Measurements from ENCODE around the gene SLC38A10. TPM values are rescaled to one million over a fixed set of nuclear protein-coding genes. Genes with fewer than 3 reads are reported as not detected.

The SLC38A10 gene
- total RNA-seq, 1 experiment from 2014 or later, result 43.8 TPM

- Histone ChIP-seq H3K9me3 (ENCODE audit: control insufficient read depth, low read depth, low read length) (no peaks in the 10 kb centered on the region), H2BK12ac (ENCODE audit: insufficient read length, low read depth, low read length) (no peak overlapping the region), H3K79me1 (ENCODE audit: insufficient read depth, low read depth, low read length, poor library complexity, severe bottlenecking) (no peaks in the 10 kb centered on the region), H3K14ac (ENCODE audit: insufficient read depth, low read length) (no peak overlapping the region), H2BK20ac (ENCODE audit: low read depth, low read length, poor library complexity, severe bottlenecking) (no peak overlapping the region), H4K5ac (ENCODE audit: insufficient read length, low read depth, low read length) (no peak overlapping the region), H3K27me3 (ENCODE audit: insufficient read depth, low read length) (no peaks in the 10 kb centered on the region), H3K56ac (ENCODE audit: insufficient read length, low read depth, low read length) (no peak overlapping the region), H3K9ac (ENCODE audit: extremely low read depth, insufficient read length, low read length) (no peak overlapping the region), H3K18ac (ENCODE audit: insufficient read length, low read depth, low read length) (no peak overlapping the region), H3K23me2 (ENCODE audit: insufficient read length, low read depth, low read length, poor library complexity, severe bottlenecking) (peaks cover 2% of the 10 kb centered on the region), H3K4me1 (ENCODE audit: insufficient read depth, low read length) (no peaks in the 10 kb centered on the region), H4K20me1 (ENCODE audit: control insufficient read depth, insufficient read depth, insufficient read length) (no peaks in the 10 kb centered on the region), H3K23ac (ENCODE audit: insufficient read length, low read depth, low read length) (no peak overlapping the region), H2BK5ac (ENCODE audit: insufficient read length, low read length) (no peak overlapping the region), H3K4ac (ENCODE audit: low read depth, low read length) (no peak overlapping the region), H3T11ph (ENCODE audit: low read length) (no peak overlapping the region), H2BK15ac (ENCODE audit: low read depth, low read length) (no peak overlapping the region), H3K4me2 (ENCODE audit: insufficient read depth, insufficient read length, low read length) (no peak overlapping the region), H2BK120ac (ENCODE audit: low read depth, low read length, poor library complexity, severe bottlenecking) (no peak overlapping the region), H4K8ac (replicated peaks; ENCODE audit: insufficient read length, low read depth, low read length) (no peak overlapping the region), H2AFZ (ENCODE audit: low read length) (no peak overlapping the region), H4K91ac (ENCODE audit: insufficient read length, low read depth, low read length) (no peak overlapping the region), H3K79me2 (ENCODE audit: insufficient read depth, low read length) (no peaks in the 10 kb centered on the region), H3K27ac (ENCODE audit: insufficient read length, low read depth, low read length) (no peak overlapping the region), H2AK5ac (ENCODE audit: insufficient read length, low read length) (no peak overlapping the region)
- WGBS (ENCODE audit: extremely low coverage, insufficient read length, low lambda C conversion rate), result no CpG with 5 or more reads among the region's 14 CpGs
- no peaks in the 10 kb centered on the region for H3K9me3 Mint-ChIP-seq
- no peaks in the 10 kb centered on the region for H3K27me3 Mint-ChIP-seq (ENCODE audit: low read depth)
- no peak overlapping the region for H3K27ac Mint-ChIP-seq
- no peak for DNase-seq
- H3K4me1 Mint-ChIP-seq, result no peaks in the 10 kb centered on the region
- TF ChIP-seq CTCF (conservative IDR thresholded peaks at IDR 0.05), result no peak
- H3K36me3 Mint-ChIP-seq (ENCODE audit: insufficient read depth in 1 of 3, low read depth in 3 of 3), result peaks cover 18 to 55% (median 49%) of the 10 kb centered on the region in 3 experiments
- no peak overlapping the region for H3K4me3 Mint-ChIP-seq
Measured at GRCh38 chr17:81274471-81274855, 20.6 kb downstream of the SLC38A10 start.

All from H9 (cell line).